Prostate gland (tissue), 2 donors: ENCODE results near the gene ZNF334. TPM values are rescaled to one million over a fixed set of nuclear protein-coding genes. Genes with fewer than 3 reads are reported as not detected.

Source experiments
- DNase-seq: peaks from one replicate; pipeline ENCODE4 v3.0.0-alpha.2; 2019; ENCODE audit warnings: low spot score
- H3K27ac ChIP-seq, 2 donors: fragments of 200-600 bp; sonication (generic); 2 replicates each; pipeline ENCODE4 v1.5.1; 2017 to 2019
- H3K27me3 ChIP-seq: fragments of 200-600 bp; sonication (generic); replicated peaks from 2 replicates; pipeline ENCODE4 v1.5.1; 2019; ENCODE audit not compliant: insufficient read depth
- H3K36me3 ChIP-seq, 2 donors: fragments of 200-600 bp; sonication (generic); 1 replicate in 1 of 2; 2 replicates in 1 of 2; pipeline versions ENCODE4 v1.5.1 to v1.8.1; 2017 to 2019
- H3K4me1 ChIP-seq: fragments of 200-600 bp; sonication (generic); replicated peaks from 2 replicates; pipeline ENCODE4 v1.5.1; 2019
- H3K4me3 ChIP-seq, 2 donors: fragments of 200-600 bp; sonication (generic); 2 replicates each; pipeline ENCODE4 v1.5.1; 2017 to 2019
- H3K9me3 ChIP-seq: fragments of 200-600 bp; sonication (generic); 2 replicates; pipeline ENCODE4 v1.5.1; 2017
- CTCF ChIP-seq, 4 experiments: fragments of 200-600 bp in 2 of 4; fragments of 450-650 bp in 2 of 4; sonication (generic) in 2 of 4; IDR thresholded peaks; 1 replicate in 3 of 4; 2 replicates in 1 of 4; pipeline ENCODE4 v1.5.1; 2016 to 2019; ENCODE audit warnings: antibody characterized with exemption in 4 of 4, mild to moderate bottlenecking in 2 of 4, moderate library complexity in 2 of 4
- POLR2A ChIP-seq: fragments of 450-650 bp; IDR thresholded peaks from one replicate; pipeline ENCODE4 v1.6.1; 2016; ENCODE audit warnings: antibody characterized with exemption, mild to moderate bottlenecking
- POLR2AphosphoS5 ChIP-seq: sonication (generic); formaldehyde crosslinking; IDR thresholded peaks from one replicate; pipeline ENCODE4 v1.6.1; 2017; ENCODE audit warnings: antibody characterized with exemption
- WGBS: methylation state at CpG from one replicate; pipeline ENCODE4 v1.1.5; 2018; 5-methylcytosine and 5-hydroxymethylcytosine counted together
- intact Hi-C: fragments of 100-400 bp; cut with DNase I; formaldehyde crosslinking; loops from one replicate; pipeline ENCODE4 v1.14.2; 2022
- total RNA-seq, 2 donors: library from RNA; depleted of rRNA; stranded (reverse); fragments of >200 nt; gene quantifications; one replicate each; pipeline ENCODE4 v1.1.0, GENCODE V29; 2016

The ZNF334 gene
- total RNA-seq, 2 donors from 2014 or later = 7.8 to 23.3 TPM

DNA sequence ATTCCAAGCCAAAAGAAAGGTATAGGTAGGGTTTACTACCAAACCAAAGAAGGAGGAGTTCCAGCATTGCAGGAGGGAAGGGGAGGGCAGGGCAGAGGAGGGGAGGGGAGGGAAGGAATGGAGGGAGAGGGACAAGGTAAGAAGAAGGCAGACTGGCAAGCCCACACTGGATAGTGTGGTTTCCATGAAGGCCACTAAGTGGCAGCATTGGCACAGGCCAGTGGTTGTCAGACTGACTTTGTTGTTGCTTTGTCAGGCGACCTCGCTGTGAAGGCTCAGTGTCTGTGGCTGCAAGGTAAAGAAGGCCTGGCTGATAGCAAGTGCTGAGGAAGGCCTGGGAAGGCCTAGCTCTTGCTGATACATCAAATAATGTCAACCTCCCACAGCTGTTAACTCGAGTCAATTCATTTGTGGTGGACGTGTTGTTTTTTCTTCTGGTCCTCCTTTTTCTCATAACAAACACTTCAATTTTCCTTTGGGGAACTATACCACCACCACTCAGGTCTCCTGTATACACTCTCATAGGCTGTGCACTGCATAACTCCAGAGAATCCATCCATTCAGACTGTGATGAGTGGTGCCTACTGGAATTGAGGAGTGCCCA, 7.7 kb upstream of the ZNF334 start:
- H3K36me3 ChIP-seq = no peaks in the 10 kb centered on the region
- intact Hi-C loops = loop anchor here (5.0 kb wide), 1 partner anchor 161 kb away; no protein-coding TSS in a partner anchor
- no peaks in the 10 kb centered on the region for H3K27me3 ChIP-seq
- no peaks in the 10 kb centered on the region for H3K4me1 ChIP-seq
- no peak overlapping the region for H3K27ac ChIP-seq
- no peak for TF ChIP-seq POLR2A
- peak in 3 of 4 experiments; percentile 60 to 83 (median 74) for TF ChIP-seq CTCF (IDR thresholded peaks at IDR 0.05)
- peak; percentile 49 for TF ChIP-seq POLR2AphosphoS5
- H3K4me3 ChIP-seq = no peak overlapping the region
- WGBS = 30% methylated on average over 4 of the region's 4 CpGs
- DNase-seq = peak; percentile 51
- no peaks in the 10 kb centered on the region for H3K9me3 ChIP-seq

GRCh38 chr20:46520540-46520939, 7.2 kb upstream of the ZNF334 start:
- no peaks in the 10 kb centered on the region for H3K4me1 ChIP-seq
- intact Hi-C loops = loop anchor here (5.0 kb wide), 1 partner anchor 162 kb away; no protein-coding TSS in a partner anchor
- TF ChIP-seq CTCF (IDR thresholded peaks at IDR 0.05) = no peak
- no peak for TF ChIP-seq POLR2AphosphoS5
- no peak for TF ChIP-seq POLR2A
- H3K27ac ChIP-seq = no peak overlapping the region
- no peaks in the 10 kb centered on the region for H3K27me3 ChIP-seq
- no peak overlapping the region for H3K4me3 ChIP-seq
- H3K9me3 ChIP-seq = no peaks in the 10 kb centered on the region
- DNase-seq = no peak
- WGBS = 88% methylated on average over 4 of the region's 4 CpGs
- H3K36me3 ChIP-seq = no peaks in the 10 kb centered on the region

GRCh38 chr20:46519471-46520068, 6.2 kb upstream of the ZNF334 start:
- no peaks in the 10 kb centered on the region for H3K9me3 ChIP-seq
- intact Hi-C loops = loop anchor here (5.0 kb wide), 1 partner anchor 163 kb away; no protein-coding TSS in a partner anchor
- DNase-seq = no peak
- TF ChIP-seq POLR2AphosphoS5 (no peak), POLR2A (no peak), CTCF (IDR thresholded peaks at IDR 0.05) (no peak)
- 77% methylated on average over 3 of the region's 3 CpGs for WGBS
- H3K36me3 ChIP-seq = no peaks in the 10 kb centered on the region
- no peak overlapping the region for H3K27ac ChIP-seq
- no peaks in the 10 kb centered on the region for H3K27me3 ChIP-seq
- H3K4me1 ChIP-seq = no peaks in the 10 kb centered on the region
- no peak overlapping the region for H3K4me3 ChIP-seq

- TF ChIP-seq POLR2AphosphoS5 (no peak), CTCF (IDR thresholded peaks at IDR 0.05) (no peak), POLR2A (no peak)
- Histone ChIP-seq H3K4me3 (no peak overlapping the region), H3K27me3 (no peaks in the 10 kb centered on the region), H3K27ac (no peak overlapping the region), H3K36me3 (no peaks in the 10 kb centered on the region), H3K4me1 (no peaks in the 10 kb centered on the region), H3K9me3 (no peaks in the 10 kb centered on the region)
- intact Hi-C loops = no loop called here
- 80% methylated on average over 2 of the region's 2 CpGs for WGBS
- no peak for DNase-seq
These were observed 3.8 kb downstream of the ZNF334 start for GRCh38 chr20:46509523-46509922.
